Subcutaneous adipose tissue (tissue), 4 donors: ENCODE data around the gene DCAF11. TPM values are rescaled to one million over a fixed set of nuclear protein-coding genes. Genes with fewer than 3 reads are reported as not detected.

Source experiments
- CTCF ChIP-seq: fragments of 450-650 bp; IDR thresholded peaks from one replicate; pipeline ENCODE4 v1.5.1; 2016; ENCODE audit warnings: low read depth, mild to moderate bottlenecking, control low read depth, antibody characterized with exemption, moderate library complexity
- total RNA-seq, 4 donors: library from RNA; depleted of rRNA; stranded (reverse); fragments of >200 nt; gene quantifications; one replicate each; pipeline ENCODE4 v1.1.0, GENCODE V29; 2016

The DCAF11 gene
- total RNA-seq, 4 donors from 2014 or later = 39.6 to 83.5 (median 53.2) TPM

DNA sequence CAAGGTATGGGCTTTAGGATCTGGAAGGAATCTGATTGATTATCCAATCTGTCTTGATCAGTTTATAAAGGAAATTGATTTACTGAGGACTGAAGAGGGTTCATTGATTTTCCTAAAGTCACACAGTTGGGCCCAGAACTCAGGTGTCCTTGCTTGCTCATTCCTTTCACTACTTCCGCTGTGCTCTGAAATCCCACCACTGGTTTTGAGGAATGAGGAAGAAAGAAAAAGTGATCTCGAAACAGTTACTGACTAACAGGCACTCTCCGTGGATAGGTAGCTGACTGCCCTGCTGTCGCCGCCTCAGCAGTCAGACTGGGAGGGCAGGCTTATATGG, 15.8 kb downstream of the DCAF11 start, which contains the start of gene FITM1:
FITM1 (plus strand) TSS at position 280 of the 337 bp plus-strand sequence. CDS start 905 bp downstream, outside the sequence.
- no peak for TF ChIP-seq CTCF

GRCh38 chr14:24130717-24131548, 16.4 kb downstream of the DCAF11 start:
- TF ChIP-seq CTCF = no peak

- TF ChIP-seq CTCF = no peak
Measured at GRCh38 chr14:24131549-24131966, 17.0 kb downstream of the DCAF11 start.

- no peak for TF ChIP-seq CTCF
Measured at GRCh38 chr14:24132061-24132685, 17.6 kb downstream of the DCAF11 start.

GRCh38 chr14:24132976-24133375, 18.4 kb downstream of the DCAF11 start:
- no peak for TF ChIP-seq CTCF

GRCh38 chr14:24133735-24134134, 19.2 kb downstream of the DCAF11 start:
- no peak for TF ChIP-seq CTCF

GRCh38 chr14:24135584-24135833, 20.9 kb downstream of the DCAF11 start:
- TF ChIP-seq CTCF = no peak
